Measurements from ENCODE around the gene LASP1.
A peak's percentile ranks its signal among the peaks of the same experiment; 100 is the strongest.
"Not testable (repeated sequence)": the region's sequence is repeated elsewhere in the genome, so short reads cannot be mapped to it uniquely, and the experiment has no call there.

LASP1 gene

DNA sequence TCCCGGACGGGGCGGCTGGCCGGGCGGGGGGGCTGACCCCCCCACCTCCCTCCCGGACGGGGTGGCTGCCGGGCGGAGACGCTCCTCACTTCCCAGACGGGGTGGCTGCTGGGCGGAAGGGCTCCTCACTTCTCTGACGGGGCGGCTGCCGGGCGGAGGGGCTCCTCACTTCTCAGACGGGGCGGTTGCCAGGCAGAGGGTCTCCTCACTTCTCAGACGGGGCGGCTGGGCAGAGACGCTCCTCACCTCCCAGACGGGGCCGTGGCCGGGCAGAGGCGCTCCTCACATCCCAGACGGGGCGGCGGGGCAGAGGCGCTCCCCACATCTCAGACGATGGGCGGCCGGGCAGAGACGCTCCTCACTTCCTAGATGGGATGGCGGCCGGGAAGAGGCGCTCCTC, 60.9 kb downstream of the LASP1 start:
- not testable (repeated sequence) for DNase-seq (ENCODE audit: low spot score)

GRCh38 chr17:38933962-38934361, 64.1 kb downstream of the LASP1 start:
- DNase-seq (ENCODE audit: low spot score): not testable (repeated sequence)

GRCh38 chr17:38939987-38940386, 70.1 kb downstream of the LASP1 start:
- DNase-seq (ENCODE audit: low spot score): no peak

DNA sequence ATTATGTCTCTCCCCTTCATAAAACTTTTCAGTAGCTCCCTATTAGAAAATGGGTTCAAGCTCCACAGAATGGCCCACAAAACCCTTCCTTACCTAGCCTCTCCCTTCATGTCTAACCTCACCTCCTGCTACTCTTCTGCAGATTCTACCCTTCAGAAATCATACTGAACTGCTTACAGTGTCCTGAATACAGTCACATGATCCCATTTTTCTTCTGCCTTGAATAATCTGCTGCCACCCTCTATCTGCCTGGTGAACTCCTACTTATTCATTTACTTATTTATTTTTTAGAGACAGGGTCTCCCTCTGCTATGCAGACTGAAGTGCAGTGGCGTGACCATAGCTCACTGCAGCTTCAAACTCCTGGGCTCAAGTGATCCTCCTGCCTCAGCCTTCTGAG, 70.5 kb downstream of the LASP1 start:
- no peak for DNase-seq (ENCODE audit: low spot score)

GRCh38 chr17:38942696-38943334, 73.0 kb downstream of the LASP1 start:
- DNase-seq (ENCODE audit: low spot score): no peak

DNA sequence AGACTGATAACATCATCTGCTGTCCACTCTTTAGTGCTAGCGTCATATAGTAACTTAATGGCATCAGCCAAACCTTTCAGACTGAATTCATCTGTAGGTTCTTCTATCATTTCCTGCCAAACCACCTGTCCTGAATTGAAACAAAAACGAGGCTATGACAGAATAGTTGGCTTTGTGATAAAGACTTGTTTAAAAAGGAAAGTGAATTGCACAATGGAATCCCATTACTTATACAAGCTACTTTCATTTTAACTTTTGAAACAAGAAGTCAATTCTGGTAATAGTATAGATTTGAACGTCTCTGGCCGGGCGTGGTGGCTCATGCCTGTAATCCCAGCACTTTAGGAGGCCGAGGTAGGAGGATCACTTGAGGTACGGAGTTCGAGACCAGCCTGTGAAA, 73.7 kb downstream of the LASP1 start:
- no peak for DNase-seq (ENCODE audit: low spot score)

- DNase-seq (ENCODE audit: low spot score): no peak
These were observed 77.3 kb downstream of the LASP1 start for GRCh38 chr17:38947189-38947588.

GRCh38 chr17:38953800-38954199, 83.9 kb downstream of the LASP1 start:
- DNase-seq (ENCODE audit: low spot score): not testable (repeated sequence)

- DNase-seq (ENCODE audit: low spot score): no peak
These were observed 88.5 kb downstream of the LASP1 start for GRCh38 chr17:38958326-38958725.

DNA sequence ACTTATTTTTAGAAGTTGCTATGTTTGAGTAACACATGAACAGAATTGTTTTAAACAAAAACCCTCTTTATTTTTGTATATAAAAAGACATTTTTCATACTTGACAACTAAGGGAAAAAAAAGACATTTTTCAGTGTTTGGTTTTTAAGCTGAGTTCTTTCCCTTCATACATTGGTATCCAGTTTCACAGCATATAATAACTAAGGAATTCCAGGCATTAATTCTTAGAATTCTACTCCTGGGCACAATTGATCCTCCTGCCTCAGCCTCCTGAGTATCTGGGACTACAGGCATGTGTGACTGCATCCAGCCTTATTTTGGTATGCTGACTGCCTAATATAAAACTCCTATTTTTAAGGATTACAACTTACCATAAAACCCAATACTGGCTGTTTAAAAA, 88.9 kb downstream of the LASP1 start:
- no peak for DNase-seq (ENCODE audit: low spot score)

GRCh38 chr17:38959508-38959907, 89.7 kb downstream of the LASP1 start:
- no peak for DNase-seq (ENCODE audit: low spot score)

- no peak for DNase-seq (ENCODE audit: low spot score)
These were observed 90.5 kb downstream of the LASP1 start for GRCh38 chr17:38960402-38960801.

DNA sequence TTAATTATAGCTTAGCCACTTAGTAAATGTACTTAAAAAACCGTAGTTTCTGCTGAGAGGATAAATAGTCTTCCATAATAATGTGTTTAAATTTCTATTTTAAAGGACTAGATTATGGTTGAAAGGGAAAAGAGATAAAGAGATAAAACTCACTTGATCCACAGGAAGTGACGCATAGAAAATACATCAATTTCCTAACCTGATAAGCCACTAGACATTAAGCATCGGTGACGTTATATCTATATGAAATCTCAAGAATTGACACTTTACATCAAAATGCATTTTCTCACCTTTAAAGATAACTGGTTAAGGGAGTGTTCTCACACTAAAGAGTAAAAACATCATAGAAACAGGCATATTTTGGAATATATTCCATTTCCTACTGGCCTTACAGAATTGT, 91.6 kb downstream of the LASP1 start:
- no peak for DNase-seq (ENCODE audit: low spot score)

GRCh38 chr17:38967290-38967738, 97.5 kb downstream of the LASP1 start, which contains the start of gene FBXO47:
Gene FBXO47, minus strand, starts transcription at chr17:38967403. Its CDS starts 4,378 bp downstream, at chr17:38963025.
- DNase-seq (ENCODE audit: low spot score): peak; percentile 62

- no peak for DNase-seq (ENCODE audit: low spot score)
These were observed 99.4 kb downstream of the LASP1 start for GRCh38 chr17:38969281-38969680.

- no peak for DNase-seq (ENCODE audit: low spot score)
These were observed 100.3 kb downstream of the LASP1 start for GRCh38 chr17:38970128-38970527.

DNA sequence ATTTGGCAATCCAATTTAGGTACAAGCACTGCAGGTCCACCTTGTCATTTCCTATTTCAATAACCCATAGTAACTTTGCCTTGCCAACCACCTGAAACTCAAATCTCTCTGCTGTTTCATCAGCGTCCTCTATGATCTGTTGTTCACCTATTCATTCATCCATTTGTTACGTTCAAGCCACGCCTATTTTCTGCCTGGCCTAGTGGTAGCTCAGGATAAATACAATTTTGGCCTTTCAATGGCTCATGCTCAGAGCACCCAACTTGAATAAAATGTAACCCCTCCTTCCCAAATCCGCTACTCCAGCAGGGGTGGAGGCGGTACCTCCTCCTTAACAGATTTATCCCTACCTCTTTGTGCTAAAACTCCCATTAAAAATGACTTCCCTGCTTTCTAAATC, 100.9 kb downstream of the LASP1 start:
- DNase-seq (ENCODE audit: low spot score): no peak

All from AG08396 (cell line).